GM23338 (cell line): ENCODE results near the gene CHST12. TPM values are rescaled to one million over a fixed set of nuclear protein-coding genes. Genes with fewer than 3 reads are reported as not detected.

Source experiments
- ATAC-seq: fragments of 200-7000 bp; cut with Tn5 transposase; 3 replicates; pipeline ENCODE4 v1.9.1; 2020
- DNase-seq: peaks from one replicate; pipeline ENCODE4 v3.0.0-alpha.2; 2015; ENCODE audit warnings: low spot score
- H2AFZ ChIP-seq: fragments of 200-600 bp; sonication (generic); 2 replicates; pipeline ENCODE4 v1.8.0; 2016; ENCODE audit warnings: antibody characterized with exemption, mild to moderate bottlenecking, moderate library complexity
- H3F3A ChIP-seq: fragments of 200-600 bp; sonication (generic); replicated peaks from 2 replicates; pipeline ENCODE4 v1.8.0; 2017; ENCODE audit warnings: antibody characterized with exemption, mixed run types, low read depth
- H3K27ac ChIP-seq: fragments of 200-600 bp; sonication (generic); 2 replicates; pipeline ENCODE4 v1.6.1; 2016; ENCODE audit warnings: low read depth
- H3K27me3 ChIP-seq: fragments of 200-600 bp; sonication (generic); 2 replicates; pipeline ENCODE4 v1.8.0; 2016; ENCODE audit warnings: mild to moderate bottlenecking, mixed run types, moderate library complexity; ENCODE audit not compliant: insufficient read depth
- H3K36me3 ChIP-seq: fragments of 200-600 bp; sonication (generic); 2 replicates; pipeline ENCODE4 v1.8.0; 2016; ENCODE audit warnings: mild to moderate bottlenecking; ENCODE audit not compliant: insufficient read depth
- H3K4me1 ChIP-seq: fragments of 200-600 bp; sonication (generic); 2 replicates; pipeline ENCODE4 v1.8.0; 2016; ENCODE audit warnings: mild to moderate bottlenecking, moderate library complexity; ENCODE audit not compliant: insufficient read depth
- H3K4me2 ChIP-seq: fragments of 200-600 bp; sonication (generic); 2 replicates; pipeline ENCODE4 v1.7.1; 2017; ENCODE audit warnings: mixed run types
- H3K4me3 ChIP-seq: fragments of 200-600 bp; sonication (generic); 2 replicates; pipeline ENCODE4 v1.6.1; 2016; ENCODE audit warnings: mixed run types
- H3K79me2 ChIP-seq: fragments of 200-600 bp; sonication (generic); replicated peaks from 2 replicates; pipeline ENCODE4 v1.8.0; 2017; ENCODE audit warnings: mild to moderate bottlenecking; ENCODE audit not compliant: insufficient read depth
- H3K9me2 ChIP-seq: fragments of 200-600 bp; sonication (generic); 2 replicates; pipeline ENCODE4 v1.8.0; 2017; ENCODE audit not compliant: insufficient read depth
- H4K20me1 ChIP-seq: fragments of 200-600 bp; sonication (generic); replicated peaks from 2 replicates; pipeline ENCODE4 v1.8.0; 2017; ENCODE audit warnings: mild to moderate bottlenecking; ENCODE audit not compliant: insufficient read depth
- H3K27ac Mint-ChIP-seq: 2 replicates; pipeline ENCODE4 v1.8.0; 2020; ENCODE audit warnings: inconsistent platforms, mild to moderate bottlenecking, moderate library complexity, mixed read lengths
- H3K27me3 Mint-ChIP-seq: 3 replicates; pipeline ENCODE4 v1.8.0; 2022; ENCODE audit warnings: low read depth, mild to moderate bottlenecking, moderate library complexity, mixed read lengths, inconsistent platforms; ENCODE audit not compliant: insufficient read depth, poor library complexity
- H3K36me3 Mint-ChIP-seq: 3 replicates; pipeline ENCODE4 v1.8.0; 2021; ENCODE audit warnings: low read depth, mild to moderate bottlenecking, inconsistent platforms, moderate library complexity, mixed read lengths
- H3K4me1 Mint-ChIP-seq: 3 replicates; pipeline ENCODE4 v1.8.0; 2020; ENCODE audit warnings: mild to moderate bottlenecking, inconsistent platforms, mixed read lengths
- H3K4me3 Mint-ChIP-seq: 3 replicates; pipeline ENCODE4 v1.8.0; 2021; ENCODE audit warnings: moderate library complexity, mild to moderate bottlenecking, inconsistent platforms, mixed read lengths
- H3K9me3 Mint-ChIP-seq: 3 replicates; pipeline ENCODE4 v1.8.0; 2020; ENCODE audit warnings: moderate library complexity, mild to moderate bottlenecking, inconsistent platforms, mixed read lengths
- CTCF ChIP-seq, 2 experiments: fragments of 200-600 bp in 1 of 2; sonication (generic) in 1 of 2; conservative IDR thresholded peaks; 2 replicates each; pipeline versions ENCODE4 v1.5.1 to v1.6.1; 2016 to 2017; ENCODE audit warnings: antibody characterized with exemption in 2 of 2, low read depth in 2 of 2, mild to moderate bottlenecking in 2 of 2, moderate library complexity in 1 of 2
- EZH2 ChIP-seq: fragments of 200-600 bp; sonication (generic); IDR thresholded peaks from one replicate; pipeline ENCODE4 v1.8.0; 2017; ENCODE audit warnings: antibody characterized with exemption, mild to moderate bottlenecking, low read depth; ENCODE audit not compliant: unreplicated experiment
- EZH2phosphoT487 ChIP-seq: fragments of 200-600 bp; sonication (generic); IDR thresholded peaks from one replicate; pipeline ENCODE4 v1.8.1; 2018; ENCODE audit warnings: antibody characterized with exemption; ENCODE audit not compliant: unreplicated experiment
- NANOG ChIP-seq: IDR thresholded peaks from 2 replicates; pipeline ENCODE4 v1.6.1; 2016; ENCODE audit warnings: antibody characterized with exemption, borderline replicate concordance
- POLR2AphosphoS5 ChIP-seq: IDR thresholded peaks from 2 replicates; pipeline ENCODE4 v1.6.1; 2016; ENCODE audit warnings: antibody characterized with exemption, low read depth
- REST ChIP-seq: IDR thresholded peaks from one replicate; pipeline ENCODE4 v1.6.1; 2018; ENCODE audit warnings: antibody characterized with exemption; ENCODE audit not compliant: unreplicated experiment
- STAT1 ChIP-seq: IDR thresholded peaks from one replicate; pipeline ENCODE4 v1.6.1; 2016; ENCODE audit warnings: antibody characterized with exemption; ENCODE audit not compliant: unreplicated experiment
- ZNF114 ChIP-seq: fragments of 250-450 bp; sonication (Bioruptor Pico); IDR thresholded peaks from 2 replicates; pipeline ENCODE4 v1.5.0; 2020; ENCODE audit warnings: mild to moderate bottlenecking, moderate library complexity
- ZNF462 ChIP-seq: fragments of 250-450 bp; sonication (Bioruptor Pico); IDR thresholded peaks from 2 replicates; pipeline ENCODE4 v1.5.0; 2020; ENCODE audit warnings: mild to moderate bottlenecking, moderate library complexity
- polyA plus RNA-seq: library from polyadenylated mRNA; unstranded; fragments of >200 nt; fragmentation: Nextera tagmentation; extraction: Ambion mirVana; gene quantifications from 2 replicates; pipeline ENCODE4 v1.2.1, GENCODE V29; 2016
- total RNA-seq: library from RNA; depleted of rRNA; stranded (reverse); fragments of >200 nt; shearing (Covaris generic); gene quantifications from 2 replicates; pipeline ENCODE4 v1.2.3, GENCODE V29; 2014

The CHST12 gene
- total and polyA plus RNA-seq, 2 experiments from 2014 or later: 10.1 to 14.6 TPM

GRCh38 chr7:2444476-2444875 lies 41.1 kb downstream of the CHST12 start:
- H3K36me3 Mint-ChIP-seq: peaks cover 5% of the 10 kb centered on the region; the same call in 1 of the 3 replicates
- H3K4me3 Mint-ChIP-seq: no peak overlapping the region
- Histone ChIP-seq H3K27me3 (no peaks in the 10 kb centered on the region), H2AFZ (no peak overlapping the region), H3K79me2 (no peaks in the 10 kb centered on the region), H3K9me2 (no peaks in the 10 kb centered on the region), H3F3A (no peaks in the 10 kb centered on the region), H3K27ac (peak overlapping the region; percentile 37; the same call in 1 of the 2 replicates), H4K20me1 (no peaks in the 10 kb centered on the region; the same call in 1 of the 2 replicates), H3K4me2 (no peak overlapping the region), H3K4me1 (no peaks in the 10 kb centered on the region), H3K36me3 (no peaks in the 10 kb centered on the region), H3K4me3 (no peak overlapping the region)
- H3K4me1 Mint-ChIP-seq: no peaks in the 10 kb centered on the region; the same call in 2 of the 3 replicates
- DNase-seq (no peak), ATAC-seq (peak; percentile 34; the same call in 2 of the 3 replicates)
- no peak overlapping the region for H3K27ac Mint-ChIP-seq
- H3K27me3 Mint-ChIP-seq: peaks cover 6% of the 10 kb centered on the region
- H3K9me3 Mint-ChIP-seq: no peaks in the 10 kb centered on the region
- TF ChIP-seq STAT1 (no peak), EZH2phosphoT487 (no peak), POLR2AphosphoS5 (no peak)

- H3K27ac ChIP-seq: peak overlapping the region; percentile 37; the same call in 1 of the 2 replicates
- peaks cover 5% of the 10 kb centered on the region; the same call in 1 of the 3 replicates for H3K36me3 Mint-ChIP-seq
- TF ChIP-seq ZNF462 (CRISPR knock-in tag) (no peak), NANOG (no peak), REST (no peak), EZH2 (no peak), ZNF114 (CRISPR knock-in tag) (no peak), STAT1 (no peak), CTCF (conservative IDR thresholded peaks at IDR 0.05; ENCODE audit: low read depth in 2 of 2) (0 out of 4 replicates have a peak, but pooled peaks of 1 of the 2 experiments have one; percentile 12), POLR2AphosphoS5 (no peak)
- H3F3A ChIP-seq: no peaks in the 10 kb centered on the region
- no peaks in the 10 kb centered on the region; the same call in 1 of the 2 replicates for H4K20me1 ChIP-seq
- no peaks in the 10 kb centered on the region for H3K36me3 ChIP-seq
- H3K4me1 ChIP-seq: no peaks in the 10 kb centered on the region
- H3K27me3 Mint-ChIP-seq: peaks cover 6% of the 10 kb centered on the region
- no peaks in the 10 kb centered on the region for H3K9me2 ChIP-seq
- H3K79me2 ChIP-seq: no peaks in the 10 kb centered on the region
- DNase-seq: no peak
- no peaks in the 10 kb centered on the region; the same call in 2 of the 3 replicates for H3K4me1 Mint-ChIP-seq
- no peak for ATAC-seq
- no peaks in the 10 kb centered on the region for H3K9me3 Mint-ChIP-seq
- H3K4me3 Mint-ChIP-seq: no peak overlapping the region
- H3K27ac Mint-ChIP-seq: no peak overlapping the region
- H2AFZ ChIP-seq: no peak overlapping the region
- H3K4me3 ChIP-seq: no peak overlapping the region
- H3K27me3 ChIP-seq: no peaks in the 10 kb centered on the region
- H3K4me2 ChIP-seq: no peak overlapping the region
Measured at GRCh38 chr7:2445047-2445446, 41.6 kb downstream of the CHST12 start.
